Transverse colon (tissue), 4 donors: ENCODE results near the gene GRK3.
"Not testable (repeated sequence)": the region's sequence is repeated elsewhere in the genome, so short reads cannot be mapped to it uniquely, and the experiment has no call there.

Experiments used
- EP300 ChIP-seq: sonication (generic); formaldehyde crosslinking; IDR thresholded peaks from one replicate; pipeline ENCODE4 v1.6.1; 2017; ENCODE audit warnings: antibody characterized with exemption, low read depth
- POLR2A ChIP-seq: fragments of 450-650 bp; IDR thresholded peaks from one replicate; pipeline ENCODE4 v1.6.1; 2016; ENCODE audit warnings: antibody characterized with exemption, mild to moderate bottlenecking, moderate library complexity
- POLR2AphosphoS5 ChIP-seq, 3 donors: sonication (generic); formaldehyde crosslinking; IDR thresholded peaks; one replicate each; pipeline ENCODE4 v1.6.1; 2016; ENCODE audit warnings: antibody characterized with exemption in 3 of 3
- TF ChIP-seq, protein P1 (sequence below), 5 experiments: fragments of 200-600 bp in 3 of 5; fragments of 450-650 bp in 2 of 5; sonication (generic) in 3 of 5; IDR thresholded peaks; 1 replicate in 2 of 5; 2 replicates in 3 of 5; pipeline ENCODE4 v1.5.1; 2016 to 2017; ENCODE audit warnings: antibody characterized with exemption in 5 of 5, inconsistent platforms in 3 of 5, mild to moderate bottlenecking in 2 of 5, moderate library complexity in 1 of 5

DNA sequence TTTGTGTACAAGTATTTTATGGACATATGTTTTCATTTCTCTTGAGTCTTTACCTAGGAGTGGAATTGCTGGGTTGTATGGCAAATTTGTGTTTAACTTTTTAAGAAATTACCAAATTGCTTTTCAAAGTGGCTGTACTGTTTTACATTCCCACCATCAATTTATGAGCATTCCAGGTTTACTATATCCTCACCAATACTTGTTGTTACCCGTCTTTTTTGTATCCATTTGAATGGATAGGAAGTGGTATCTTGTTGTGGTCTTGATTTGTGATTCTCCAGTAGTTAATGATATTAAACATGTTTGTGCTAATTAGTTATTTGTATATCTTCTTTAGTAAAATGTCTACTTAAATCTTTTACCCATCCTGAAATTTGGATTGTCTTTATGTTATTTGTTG lies 46.8 kb downstream of the GRK3 start:
- not testable (repeated sequence) for TF ChIP-seq EP300; POLR2A; POLR2AphosphoS5 (IDR thresholded peaks at IDR 0.05)
- TF ChIP-seq, protein P1, sequence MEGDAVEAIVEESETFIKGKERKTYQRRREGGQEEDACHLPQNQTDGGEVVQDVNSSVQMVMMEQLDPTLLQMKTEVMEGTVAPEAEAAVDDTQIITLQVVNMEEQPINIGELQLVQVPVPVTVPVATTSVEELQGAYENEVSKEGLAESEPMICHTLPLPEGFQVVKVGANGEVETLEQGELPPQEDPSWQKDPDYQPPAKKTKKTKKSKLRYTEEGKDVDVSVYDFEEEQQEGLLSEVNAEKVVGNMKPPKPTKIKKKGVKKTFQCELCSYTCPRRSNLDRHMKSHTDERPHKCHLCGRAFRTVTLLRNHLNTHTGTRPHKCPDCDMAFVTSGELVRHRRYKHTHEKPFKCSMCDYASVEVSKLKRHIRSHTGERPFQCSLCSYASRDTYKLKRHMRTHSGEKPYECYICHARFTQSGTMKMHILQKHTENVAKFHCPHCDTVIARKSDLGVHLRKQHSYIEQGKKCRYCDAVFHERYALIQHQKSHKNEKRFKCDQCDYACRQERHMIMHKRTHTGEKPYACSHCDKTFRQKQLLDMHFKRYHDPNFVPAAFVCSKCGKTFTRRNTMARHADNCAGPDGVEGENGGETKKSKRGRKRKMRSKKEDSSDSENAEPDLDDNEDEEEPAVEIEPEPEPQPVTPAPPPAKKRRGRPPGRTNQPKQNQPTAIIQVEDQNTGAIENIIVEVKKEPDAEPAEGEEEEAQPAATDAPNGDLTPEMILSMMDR (IDR thresholded peaks at IDR 0.05) = not testable (repeated sequence)
